Measurements from ENCODE around the gene ABLIM1.

DNA sequence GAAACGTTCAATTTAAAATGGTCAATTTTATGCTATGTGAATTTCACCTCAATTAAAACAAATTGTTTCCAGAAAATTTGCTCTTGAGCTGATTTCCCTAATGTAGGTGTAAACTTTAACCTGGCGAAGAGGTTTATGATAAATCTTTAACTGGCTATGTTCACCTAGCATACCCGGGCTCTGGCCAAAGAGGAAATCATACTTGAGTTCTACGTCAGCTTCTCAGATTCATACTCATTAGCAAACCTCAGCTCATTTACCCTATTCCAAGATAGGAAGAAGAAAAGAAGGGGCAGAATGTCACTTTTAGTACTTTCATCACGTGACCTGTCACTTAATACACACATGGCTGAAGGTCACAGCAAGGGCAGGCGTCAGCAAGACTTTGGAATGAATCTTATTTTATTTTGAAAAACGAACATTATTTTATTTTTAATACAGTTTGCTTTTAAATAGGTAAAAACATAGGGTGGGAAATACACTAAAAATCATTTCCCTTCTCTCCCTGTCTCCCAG, 97.0 kb downstream of the ABLIM1 start:
- TF ChIP-seq, protein P1, sequence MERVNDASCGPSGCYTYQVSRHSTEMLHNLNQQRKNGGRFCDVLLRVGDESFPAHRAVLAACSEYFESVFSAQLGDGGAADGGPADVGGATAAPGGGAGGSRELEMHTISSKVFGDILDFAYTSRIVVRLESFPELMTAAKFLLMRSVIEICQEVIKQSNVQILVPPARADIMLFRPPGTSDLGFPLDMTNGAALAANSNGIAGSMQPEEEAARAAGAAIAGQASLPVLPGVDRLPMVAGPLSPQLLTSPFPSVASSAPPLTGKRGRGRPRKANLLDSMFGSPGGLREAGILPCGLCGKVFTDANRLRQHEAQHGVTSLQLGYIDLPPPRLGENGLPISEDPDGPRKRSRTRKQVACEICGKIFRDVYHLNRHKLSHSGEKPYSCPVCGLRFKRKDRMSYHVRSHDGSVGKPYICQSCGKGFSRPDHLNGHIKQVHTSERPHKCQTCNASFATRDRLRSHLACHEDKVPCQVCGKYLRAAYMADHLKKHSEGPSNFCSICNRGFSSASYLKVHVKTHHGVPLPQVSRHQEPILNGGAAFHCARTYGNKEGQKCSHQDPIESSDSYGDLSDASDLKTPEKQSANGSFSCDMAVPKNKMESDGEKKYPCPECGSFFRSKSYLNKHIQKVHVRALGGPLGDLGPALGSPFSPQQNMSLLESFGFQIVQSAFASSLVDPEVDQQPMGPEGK (tag by site-specific recombination; IDR thresholded peaks at IDR 0.05): no peak
- TF ChIP-seq, protein P2, sequence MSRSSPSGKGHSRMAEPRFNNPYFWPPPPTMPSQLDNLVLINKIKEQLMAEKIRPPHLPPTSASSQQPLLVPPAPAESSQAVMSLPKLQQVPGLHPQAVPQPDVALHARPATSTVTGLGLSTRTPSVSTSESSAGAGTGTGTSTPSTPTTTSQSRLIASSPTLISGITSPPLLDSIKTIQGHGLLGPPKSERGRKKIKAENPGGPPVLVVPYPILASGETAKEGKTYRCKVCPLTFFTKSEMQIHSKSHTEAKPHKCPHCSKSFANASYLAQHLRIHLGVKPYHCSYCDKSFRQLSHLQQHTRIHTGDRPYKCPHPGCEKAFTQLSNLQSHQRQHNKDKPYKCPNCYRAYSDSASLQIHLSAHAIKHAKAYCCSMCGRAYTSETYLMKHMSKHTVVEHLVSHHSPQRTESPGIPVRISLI (tag by site-specific recombination; IDR thresholded peaks at IDR 0.05): no peak
- TF ChIP-seq, protein P3, sequence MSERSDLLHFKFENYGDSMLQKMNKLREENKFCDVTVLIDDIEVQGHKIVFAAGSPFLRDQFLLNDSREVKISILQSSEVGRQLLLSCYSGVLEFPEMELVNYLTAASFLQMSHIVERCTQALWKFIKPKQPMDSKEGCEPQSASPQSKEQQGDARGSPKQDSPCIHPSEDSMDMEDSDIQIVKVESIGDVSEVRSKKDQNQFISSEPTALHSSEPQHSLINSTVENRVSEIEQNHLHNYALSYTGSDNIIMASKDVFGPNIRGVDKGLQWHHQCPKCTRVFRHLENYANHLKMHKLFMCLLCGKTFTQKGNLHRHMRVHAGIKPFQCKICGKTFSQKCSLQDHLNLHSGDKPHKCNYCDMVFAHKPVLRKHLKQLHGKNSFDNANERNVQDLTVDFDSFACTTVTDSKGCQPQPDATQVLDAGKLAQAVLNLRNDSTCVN (tag by site-specific recombination; optimal IDR thresholded peaks at IDR 0.05): no peak
- no peak for TF ChIP-seq ZNF416 (tag by site-specific recombination; IDR thresholded peaks at IDR 0.05)
- TF ChIP-seq, protein P4, sequence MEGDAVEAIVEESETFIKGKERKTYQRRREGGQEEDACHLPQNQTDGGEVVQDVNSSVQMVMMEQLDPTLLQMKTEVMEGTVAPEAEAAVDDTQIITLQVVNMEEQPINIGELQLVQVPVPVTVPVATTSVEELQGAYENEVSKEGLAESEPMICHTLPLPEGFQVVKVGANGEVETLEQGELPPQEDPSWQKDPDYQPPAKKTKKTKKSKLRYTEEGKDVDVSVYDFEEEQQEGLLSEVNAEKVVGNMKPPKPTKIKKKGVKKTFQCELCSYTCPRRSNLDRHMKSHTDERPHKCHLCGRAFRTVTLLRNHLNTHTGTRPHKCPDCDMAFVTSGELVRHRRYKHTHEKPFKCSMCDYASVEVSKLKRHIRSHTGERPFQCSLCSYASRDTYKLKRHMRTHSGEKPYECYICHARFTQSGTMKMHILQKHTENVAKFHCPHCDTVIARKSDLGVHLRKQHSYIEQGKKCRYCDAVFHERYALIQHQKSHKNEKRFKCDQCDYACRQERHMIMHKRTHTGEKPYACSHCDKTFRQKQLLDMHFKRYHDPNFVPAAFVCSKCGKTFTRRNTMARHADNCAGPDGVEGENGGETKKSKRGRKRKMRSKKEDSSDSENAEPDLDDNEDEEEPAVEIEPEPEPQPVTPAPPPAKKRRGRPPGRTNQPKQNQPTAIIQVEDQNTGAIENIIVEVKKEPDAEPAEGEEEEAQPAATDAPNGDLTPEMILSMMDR (tag by site-specific recombination; IDR thresholded peaks at IDR 0.05): no peak
- no peak for TF ChIP-seq ZNF629 (tag by site-specific recombination; IDR thresholded peaks at IDR 0.05)
- no peak for TF ChIP-seq ZNF792 (tag by site-specific recombination; IDR thresholded peaks at IDR 0.05)
- TF ChIP-seq MEIS1 (CRISPR knock-in tag; IDR thresholded peaks at IDR 0.05; ENCODE audit: borderline replicate concordance): no peak
- TF ChIP-seq ZNF350 (tag by site-specific recombination; IDR thresholded peaks at IDR 0.05): no peak
- TF ChIP-seq, protein P5, sequence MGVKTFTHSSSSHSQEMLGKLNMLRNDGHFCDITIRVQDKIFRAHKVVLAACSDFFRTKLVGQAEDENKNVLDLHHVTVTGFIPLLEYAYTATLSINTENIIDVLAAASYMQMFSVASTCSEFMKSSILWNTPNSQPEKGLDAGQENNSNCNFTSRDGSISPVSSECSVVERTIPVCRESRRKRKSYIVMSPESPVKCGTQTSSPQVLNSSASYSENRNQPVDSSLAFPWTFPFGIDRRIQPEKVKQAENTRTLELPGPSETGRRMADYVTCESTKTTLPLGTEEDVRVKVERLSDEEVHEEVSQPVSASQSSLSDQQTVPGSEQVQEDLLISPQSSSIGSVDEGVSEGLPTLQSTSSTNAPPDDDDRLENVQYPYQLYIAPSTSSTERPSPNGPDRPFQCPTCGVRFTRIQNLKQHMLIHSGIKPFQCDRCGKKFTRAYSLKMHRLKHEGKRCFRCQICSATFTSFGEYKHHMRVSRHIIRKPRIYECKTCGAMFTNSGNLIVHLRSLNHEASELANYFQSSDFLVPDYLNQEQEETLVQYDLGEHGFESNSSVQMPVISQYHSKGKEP (tag by site-specific recombination; IDR thresholded peaks at IDR 0.05): no peak
- TF ChIP-seq ZNF157 (tag by site-specific recombination; IDR thresholded peaks at IDR 0.05): no peak
- no peak for TF ChIP-seq ZNF202 (tag by site-specific recombination; IDR thresholded peaks at IDR 0.05; ENCODE audit: borderline replicate concordance)
- TF ChIP-seq, protein P6, sequence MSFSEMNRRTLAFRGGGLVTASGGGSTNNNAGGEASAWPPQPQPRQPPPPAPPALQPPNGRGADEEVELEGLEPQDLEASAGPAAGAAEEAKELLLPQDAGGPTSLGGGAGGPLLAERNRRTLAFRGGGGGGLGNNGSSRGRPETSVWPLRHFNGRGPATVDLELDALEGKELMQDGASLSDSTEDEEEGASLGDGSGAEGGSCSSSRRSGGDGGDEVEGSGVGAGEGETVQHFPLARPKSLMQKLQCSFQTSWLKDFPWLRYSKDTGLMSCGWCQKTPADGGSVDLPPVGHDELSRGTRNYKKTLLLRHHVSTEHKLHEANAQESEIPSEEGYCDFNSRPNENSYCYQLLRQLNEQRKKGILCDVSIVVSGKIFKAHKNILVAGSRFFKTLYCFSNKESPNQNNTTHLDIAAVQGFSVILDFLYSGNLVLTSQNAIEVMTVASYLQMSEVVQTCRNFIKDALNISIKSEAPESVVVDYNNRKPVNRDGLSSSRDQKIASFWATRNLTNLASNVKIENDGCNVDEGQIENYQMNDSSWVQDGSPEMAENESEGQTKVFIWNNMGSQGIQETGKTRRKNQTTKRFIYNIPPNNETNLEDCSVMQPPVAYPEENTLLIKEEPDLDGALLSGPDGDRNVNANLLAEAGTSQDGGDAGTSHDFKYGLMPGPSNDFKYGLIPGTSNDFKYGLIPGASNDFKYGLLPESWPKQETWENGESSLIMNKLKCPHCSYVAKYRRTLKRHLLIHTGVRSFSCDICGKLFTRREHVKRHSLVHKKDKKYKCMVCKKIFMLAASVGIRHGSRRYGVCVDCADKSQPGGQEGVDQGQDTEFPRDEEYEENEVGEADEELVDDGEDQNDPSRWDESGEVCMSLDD (tag by site-specific recombination; IDR thresholded peaks at IDR 0.05): no peak
- TF ChIP-seq ZBTB17 (tag by site-specific recombination; IDR thresholded peaks at IDR 0.05): no peak
